ENCODE measurements around the gene ABCB8. TPM values are rescaled to one million over a fixed set of nuclear protein-coding genes. Genes with fewer than 3 reads are reported as not detected.

The ABCB8 gene
- total and polyA plus RNA-seq, 2 of the 8 experiments (the other 6 are each of a cell fraction or from before 2014, with no cell fraction given), result 17.7 to 27.0 TPM

DNA sequence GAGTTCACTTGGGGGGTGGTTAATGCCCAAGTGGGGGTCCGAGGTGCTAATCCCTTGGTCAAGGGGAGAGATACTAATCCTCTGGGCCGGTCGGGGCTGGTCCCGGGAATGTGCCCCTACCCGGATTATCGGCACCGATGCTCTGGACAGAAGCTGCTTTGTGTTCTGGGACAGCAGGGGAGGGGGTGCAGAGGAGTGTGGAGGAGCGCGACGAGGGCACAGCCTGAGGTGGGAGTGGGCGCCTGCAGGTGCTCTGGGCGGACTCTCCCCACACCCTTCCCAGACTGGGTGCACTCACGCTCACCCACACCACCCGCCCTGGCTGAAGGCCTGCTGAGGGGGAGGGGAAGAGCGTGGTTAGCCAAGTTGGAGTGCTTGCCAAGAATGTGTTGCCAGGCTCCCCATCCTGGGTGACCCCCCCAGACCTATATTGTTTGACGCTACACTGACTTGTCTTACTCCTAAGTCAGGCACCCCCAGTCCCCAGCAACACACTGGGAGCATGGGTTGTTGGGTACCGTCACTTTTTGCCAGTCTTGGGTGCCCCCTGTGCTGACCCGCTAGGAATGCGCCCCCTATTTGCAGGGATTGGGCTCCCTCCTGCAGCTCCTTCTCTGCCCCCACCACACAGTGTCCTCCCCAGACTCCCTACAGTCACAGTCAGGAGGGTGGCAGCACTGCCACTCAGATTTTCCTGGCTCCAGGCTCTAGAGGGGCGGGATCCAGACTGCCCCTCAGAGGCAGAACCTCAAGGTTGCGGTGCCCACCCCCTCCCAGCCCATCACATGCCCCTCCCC, 32.4 kb downstream of the ABCB8 start:
- ChIA-PET CTCF (ENCODE audit: partially characterized antibody) (interaction anchor here (0.7 to 9.7 kb wide), 17 partner anchors 14 to 88 kb away, joined by 3 to 88 read pairs (median 4); partner anchors contain the start of gene ABCB8), POLR2A (ENCODE audit: partially characterized antibody) (interaction anchor here (0.7 to 2.0 kb wide), 11 partner anchors 10 to 167 kb away, joined by 3 to 15 read pairs (median 5); partner anchors contain the start of genes ABCB8 and FASTK)
- H2BK12ac ChIP-seq (ENCODE audit: low read depth, low read length), result peak overlapping the region; percentile 80; the same call in 1 of the 2 replicates
- no peak overlapping the region; the same call in 1 of the 2 replicates for H2AK5ac ChIP-seq (ENCODE audit: low read depth, low read length)
- peaks cover 9 to 42% (median 32%) of the 10 kb centered on the region in 4 experiments for H3K4me1 ChIP-seq (replicated peaks in 1 of 4; ENCODE audit: control insufficient read depth in 3 of 4, insufficient read depth in 4 of 4, low read length in 3 of 4)
- no peak overlapping the region for H2BK20ac ChIP-seq (ENCODE audit: low read length)
- H4K8ac ChIP-seq (ENCODE audit: extremely low read depth, insufficient read depth, low read length), result no peak overlapping the region; the same call in 1 of the 2 replicates
- no peak overlapping the region for H3K4ac ChIP-seq (replicated peaks; ENCODE audit: insufficient read length, low read depth, low read length)
- DNase-seq (ENCODE audit: low read depth in 1 of 2, low spot score in 2 of 2), result no peak
- peaks cover 0 to 8% of the 10 kb centered on the region in 2 experiments; a peak in 1 of 4 replicates for H3K79me2 ChIP-seq (ENCODE audit: control insufficient read depth in 1 of 2, insufficient read depth in 2 of 2, low read length in 2 of 2)
- H4K20me1 ChIP-seq (replicated peaks in 1 of 2; ENCODE audit: control insufficient read depth in 1 of 2, insufficient read depth in 2 of 2, low read length in 2 of 2), result peaks cover 5 to 13% of the 10 kb centered on the region in 2 experiments
- peak overlapping the region; percentile 48 for H4K91ac ChIP-seq (replicated peaks; ENCODE audit: insufficient read length, low read length)
- peak overlapping the region; percentile 60; the same call in 1 of the 2 replicates for H2BK5ac ChIP-seq (ENCODE audit: low read depth, low read length)
- H3K36me3 ChIP-seq (ENCODE audit: control insufficient read depth in 2 of 4, insufficient read depth in 4 of 4, low read length in 3 of 4), result peaks cover 0 to 13% (median 8%) of the 10 kb centered on the region in 4 experiments; a peak in 5 of 8 replicates
- H3K56ac ChIP-seq (replicated peaks; ENCODE audit: insufficient read length, low read depth, low read length), result no peak overlapping the region
- H3K79me1 ChIP-seq (ENCODE audit: low read depth, low read length), result peaks cover 6% of the 10 kb centered on the region; the same call in 1 of the 2 replicates
- H2BK15ac ChIP-seq (ENCODE audit: low read length), result no peak overlapping the region
- no peak overlapping the region for H4K5ac ChIP-seq (ENCODE audit: insufficient read length, low read depth, low read length)
- H2BK120ac ChIP-seq (replicated peaks; ENCODE audit: low read depth, low read length), result no peak overlapping the region
- peak overlapping the region in 2 of 4 experiments; percentile 20 to 29; a peak in 3 of 7 replicates for H3K9ac ChIP-seq (replicated peaks in 1 of 4; ENCODE audit: extremely low read depth in 1 of 4, low read depth in 3 of 4, low read length in 3 of 4)
- H3K9me3 ChIP-seq (ENCODE audit: insufficient read depth in 2 of 2, low read depth in 1 of 2, low read length in 1 of 2), result no peaks in the 10 kb centered on the region
- H2AFZ ChIP-seq (ENCODE audit: low read length), result no peak overlapping the region
- H3K23me2 ChIP-seq (ENCODE audit: low read depth, low read length), result peaks cover 33% of the 10 kb centered on the region
- no peak for FAIRE-seq
- peak overlapping the region; percentile 86 to 99 for H3K4me2 ChIP-seq (ENCODE audit: insufficient read depth in 1 of 2, low read depth in 2 of 2, low read length in 2 of 2)
- H3K23ac ChIP-seq (ENCODE audit: insufficient read length), result no peak overlapping the region
- 10% methylated on average over 19 of the region's 21 CpGs; no CpG with 5 or more reads in 1 of the 2 experiments for WGBS, 2 experiments (ENCODE audit: extremely low coverage in 1 of 2, insufficient coverage in 1 of 2, insufficient read length in 1 of 2, insufficient replicate concordance in 2 of 2, low coverage in 1 of 2, low lambda C conversion rate in 2 of 2, missing lambda C conversion rate in 1 of 2)
- H3K27ac ChIP-seq (ENCODE audit: low read depth, low read length), result no peak overlapping the region
- peak overlapping the region; percentile 59 to 91 (median 74) for H3K4me3 ChIP-seq (ENCODE audit: extremely low read depth in 1 of 4, insufficient read depth in 2 of 4, low read depth in 3 of 4, low read length in 4 of 4)
- H3K18ac ChIP-seq (ENCODE audit: extremely low read depth, low read length), result peak overlapping the region; percentile 71
- H3K27me3 ChIP-seq (replicated peaks in 1 of 4; ENCODE audit: control insufficient read depth in 3 of 4, extremely low read depth in 1 of 4, insufficient read depth in 3 of 4, low read length in 3 of 4), result peaks cover 0 to 8% (median 4%) of the 10 kb centered on the region in 4 experiments; a peak in 5 of 7 replicates
- H3K14ac ChIP-seq (ENCODE audit: insufficient read length), result no peak overlapping the region
- TF ChIP-seq RFX5 (IDR thresholded peaks at IDR 0.05; ENCODE audit: borderline replicate concordance, low read depth, low read length), result no peak
- no peak for TF ChIP-seq RNF2 (IDR thresholded peaks at IDR 0.05; ENCODE audit: borderline replicate concordance, low read depth, low read length, missing control alignments, poor library complexity, severe bottlenecking)
- TF ChIP-seq SIX5 (IDR thresholded peaks at IDR 0.05; ENCODE audit: low read depth, low read length), result no peak
- TF ChIP-seq YY1 (IDR thresholded peaks at IDR 0.05; ENCODE audit: low read depth, low read length), result no peak
- TF ChIP-seq GABPA (IDR thresholded peaks at IDR 0.05; ENCODE audit: borderline replicate concordance, insufficient read depth, low read length), result no peak
- TF ChIP-seq MAX (IDR thresholded peaks at IDR 0.05), result no peak
- peak in 1 of 2 experiments; percentile 5; a peak in 1 of 4 replicates for TF ChIP-seq SIN3A (conservative IDR thresholded peaks at IDR 0.05 in 1 of 2, IDR thresholded peaks at IDR 0.05 in 1 of 2; ENCODE audit: low read depth in 1 of 2, low read length in 2 of 2)
- TF ChIP-seq, protein P1, sequence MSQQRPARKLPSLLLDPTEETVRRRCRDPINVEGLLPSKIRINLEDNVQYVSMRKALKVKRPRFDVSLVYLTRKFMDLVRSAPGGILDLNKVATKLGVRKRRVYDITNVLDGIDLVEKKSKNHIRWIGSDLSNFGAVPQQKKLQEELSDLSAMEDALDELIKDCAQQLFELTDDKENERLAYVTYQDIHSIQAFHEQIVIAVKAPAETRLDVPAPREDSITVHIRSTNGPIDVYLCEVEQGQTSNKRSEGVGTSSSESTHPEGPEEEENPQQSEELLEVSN (IDR thresholded peaks at IDR 0.05), result 0 out of 2 replicates have a peak, but pooled peaks have one; percentile 9
